GM08714 (cell line): ENCODE results near the gene IQGAP1.

Source experiments
- H3K4me3 ChIP-seq: fragments of 200-500 bp; sonication (Bioruptor generic); 2 replicates; pipeline ENCODE4 v1.5.1; 2014; ENCODE audit warnings: mild to moderate bottlenecking, low read length, inconsistent platforms
- ZNF274 ChIP-seq: IDR thresholded peaks from 2 replicates; pipeline ENCODE4 v1.6.1; 2012; ENCODE audit warnings: mild to moderate bottlenecking, low read depth, low read length

IQGAP1 gene

GRCh38 chr15:90388462-90389380 lies 679 bp downstream of the IQGAP1 start:
- no peak for TF ChIP-seq ZNF274
- peak overlapping the region; percentile 100 for H3K4me3 ChIP-seq

GRCh38 chr15:90389513-90389912 lies 1.5 kb downstream of the IQGAP1 start:
- TF ChIP-seq ZNF274 = no peak
- peak overlapping the region; percentile 100; the same call in 1 of the 2 replicates for H3K4me3 ChIP-seq

- no peak for TF ChIP-seq ZNF274
- H3K4me3 ChIP-seq = no peak overlapping the region
Measured at GRCh38 chr15:90393040-90393439, 5.0 kb downstream of the IQGAP1 start.

- no peak overlapping the region for H3K4me3 ChIP-seq
- TF ChIP-seq ZNF274 = no peak
Measured at GRCh38 chr15:90394074-90394473, 6.0 kb downstream of the IQGAP1 start.

GRCh38 chr15:90394748-90395442 lies 6.9 kb downstream of the IQGAP1 start:
- no peak overlapping the region for H3K4me3 ChIP-seq

GRCh38 chr15:90396321-90396720 lies 8.3 kb downstream of the IQGAP1 start:
- H3K4me3 ChIP-seq = no peak overlapping the region
- no peak for TF ChIP-seq ZNF274

More at GRCh38 chr15:90394748-90395442, 6.9 kb downstream of the IQGAP1 start:
- no peak for TF ChIP-seq ZNF274

- peak overlapping the region; percentile 14; the same call in 1 of the 2 replicates for H3K4me3 ChIP-seq
- TF ChIP-seq ZNF274 = no peak
Measured at GRCh38 chr15:90400005-90400758, 12.1 kb downstream of the IQGAP1 start.

- peak overlapping the region; percentile 14 for H3K4me3 ChIP-seq
- no peak for TF ChIP-seq ZNF274
Measured at GRCh38 chr15:90400759-90401314, 12.8 kb downstream of the IQGAP1 start.

- H3K4me3 ChIP-seq = peak overlapping the region; percentile 9; the same call in 1 of the 2 replicates
- no peak for TF ChIP-seq ZNF274
Measured at GRCh38 chr15:90401495-90401894, 13.5 kb downstream of the IQGAP1 start.

GRCh38 chr15:90402223-90402622 lies 14.2 kb downstream of the IQGAP1 start:
- TF ChIP-seq ZNF274 = no peak
- H3K4me3 ChIP-seq = no peak overlapping the region

- no peak for TF ChIP-seq ZNF274
- no peak overlapping the region for H3K4me3 ChIP-seq
Measured at GRCh38 chr15:90402767-90403166, 14.7 kb downstream of the IQGAP1 start.

- no peak for TF ChIP-seq ZNF274
- H3K4me3 ChIP-seq = no peak overlapping the region
Measured at GRCh38 chr15:90405055-90405607, 17.1 kb downstream of the IQGAP1 start.

GRCh38 chr15:90407336-90407735 lies 19.3 kb downstream of the IQGAP1 start:
- TF ChIP-seq ZNF274 = no peak
- H3K4me3 ChIP-seq = no peak overlapping the region
